Kidney (tissue), 14 donors: ENCODE data around the gene DNMBP. TPM values are rescaled to one million over a fixed set of nuclear protein-coding genes. Genes with fewer than 3 reads are reported as not detected.

Source experiments
- DNase-seq, 5 donors: peaks; one replicate each; pipeline ENCODE4 v3.0.0-alpha.2; 2013 to 2020
- FAIRE-seq: peaks from 2 replicates; lab custom pipeline; 2012; peaks lifted over from hg19 to GRCh38; lab: Jason Lieb, UNC
- H3K27ac ChIP-seq, 2 donors: one replicate each; pipeline ENCODE4 v1.7.0; 2013; ENCODE audit warnings: low read depth in 2 of 2, low read length in 2 of 2, inconsistent platforms in 1 of 2
- H3K27me3 ChIP-seq: one replicate; pipeline ENCODE4 v1.7.1; 2013; ENCODE audit warnings: low read length, inconsistent platforms; ENCODE audit not compliant: control insufficient read depth, insufficient read depth
- H3K36me3 ChIP-seq, 3 donors: one replicate each; pipeline versions ENCODE4 v1.7.0 to v1.7.1; 2013; ENCODE audit warnings: low read length in 3 of 3, control low read depth in 1 of 3, inconsistent platforms in 1 of 3; ENCODE audit not compliant: insufficient read depth in 3 of 3, control insufficient read depth in 2 of 3
- H3K4me1 ChIP-seq, 3 donors: one replicate each; pipeline versions ENCODE4 v1.7.0 to v1.7.1; 2013; ENCODE audit warnings: low read length in 3 of 3, inconsistent platforms in 1 of 3, low read depth in 1 of 3; ENCODE audit not compliant: control insufficient read depth in 2 of 3, insufficient read depth in 2 of 3
- H3K4me3 ChIP-seq, 3 donors: one replicate each; pipeline versions ENCODE4 v1.7.0 to v1.8.1; 2013; ENCODE audit warnings: low read length in 3 of 3, control low read depth in 1 of 3, inconsistent platforms in 1 of 3
- H3K9ac ChIP-seq, 3 donors: one replicate each; pipeline versions ENCODE4 v1.7.0 to v1.7.1; 2013; ENCODE audit warnings: low read length in 3 of 3, control low read depth in 1 of 3, inconsistent platforms in 1 of 3
- H3K9me3 ChIP-seq, 3 donors: one replicate each; pipeline versions ENCODE4 v1.7.0 to v1.7.1; 2013; ENCODE audit warnings: low read length in 3 of 3, control low read depth in 1 of 3, inconsistent platforms in 1 of 3; ENCODE audit not compliant: control insufficient read depth in 2 of 3, insufficient read depth in 1 of 3
- CTCF ChIP-seq: IDR thresholded peaks from 3 replicates; pipeline ENCODE4 v1.5.1; 2012; ENCODE audit warnings: mild to moderate bottlenecking, moderate library complexity, borderline replicate concordance; ENCODE audit not compliant: insufficient read depth; ENCODE audit errors: extremely low read depth
- intact Hi-C: fragments of 100-400 bp; cut with DNase I; formaldehyde crosslinking; loops from one replicate; pipeline ENCODE4 v1.11.1; 2022
- polyA plus RNA-seq: library from polyadenylated mRNA; stranded (reverse); fragments of 350-450 nt; fragmentation: Illumina TruSeq; extraction: RNeasy Lipid Tissue Mini Kit (QIAGEN cat#74804); gene quantifications from one replicate; pipeline ENCODE4 v1.2.3, GENCODE V29; 2014; ENCODE audit warnings: low read depth, low replicate concordance; ENCODE audit not compliant: insufficient read depth
- total RNA-seq: library from RNA; stranded (reverse); fragmentation: NEBNext Ultra II Directional; extraction: Animal tissue kit (Norgen Biotek cat#: 25700); gene quantifications from one replicate; pipeline ENCODE4 v1.2.1, GENCODE V29; 2021
- donor health status: control.
- donor health status: control.
- donor health status: control.
- donor health status: control.
- donor health status: control.
- donor health status: DM: yes; HTN: yes; CAD: no.
- donor health status: Normal renal cell carcinoma (clear cell type).

Gene DNMBP
- total and polyA plus RNA-seq, 2 donors from 2014 or later, result 11.6 to 23.7 TPM

GRCh38 chr10:100038561-100039071, 28.9 kb upstream of the DNMBP start:
- FAIRE-seq (no peak), DNase-seq (peak in 1 of 5 donors; percentile 19)
- no peak for TF ChIP-seq CTCF
- no peaks in the 10 kb centered on the region for H3K9me3 ChIP-seq
- peaks cover 0 to 19% (median 5%) of the 10 kb centered on the region in 3 donors for H3K4me1 ChIP-seq
- no peaks in the 10 kb centered on the region for H3K36me3 ChIP-seq
- no peak overlapping the region for H3K9ac ChIP-seq
- intact Hi-C loops, result no loop called here
- no peak overlapping the region for H3K4me3 ChIP-seq
- H3K27ac ChIP-seq, result peak overlapping the region in 1 of 2 donors; percentile 37
- H3K27me3 ChIP-seq, result no peaks in the 10 kb centered on the region

- no peak for TF ChIP-seq CTCF
- H3K9me3 ChIP-seq, result no peaks in the 10 kb centered on the region
- DNase-seq, result no peak
- H3K36me3 ChIP-seq, result no peaks in the 10 kb centered on the region
- intact Hi-C loops, result no loop called here
- H3K27ac ChIP-seq, result peak overlapping the region in 1 of 2 donors; percentile 14
- H3K27me3 ChIP-seq, result no peaks in the 10 kb centered on the region
- peaks cover 0 to 19% (median 5%) of the 10 kb centered on the region in 3 donors for H3K4me1 ChIP-seq
- FAIRE-seq, result no peak
- no peak overlapping the region for H3K9ac ChIP-seq
- no peak overlapping the region for H3K4me3 ChIP-seq
These were observed 28.1 kb upstream of the DNMBP start for GRCh38 chr10:100037758-100038315.

- peaks cover 0 to 18% (median 5%) of the 10 kb centered on the region in 3 donors for H3K4me1 ChIP-seq
- no peak for TF ChIP-seq CTCF
- FAIRE-seq, result no peak
These were observed 27.1 kb upstream of the DNMBP start for GRCh38 chr10:100036850-100037249.

More at GRCh38 chr10:100036850-100037249, 27.1 kb upstream of the DNMBP start:
- H3K9me3 ChIP-seq, result no peaks in the 10 kb centered on the region
- H3K27me3 ChIP-seq, result no peaks in the 10 kb centered on the region
- H3K4me3 ChIP-seq, result no peak overlapping the region
- no peak for DNase-seq
- H3K9ac ChIP-seq, result no peak overlapping the region
- intact Hi-C loops, result no loop called here
- no peak overlapping the region for H3K27ac ChIP-seq
- no peaks in the 10 kb centered on the region for H3K36me3 ChIP-seq
